Endothelial cell of umbilical vein (primary cell): ENCODE results near the gene FRMD4A. TPM values are rescaled to one million over a fixed set of nuclear protein-coding genes. Genes with fewer than 3 reads are reported as not detected.

Experiments used
- BruUV-seq: library from RNA; stranded (reverse); fragments of 400-500 nt; replicated peaks from 2 replicates; lab custom pipeline; 2021; lab: Mats Ljungman, UMichigan
- CTCF ChIA-PET: fragments of 300-600, 350-600 bp; sonication (Branson Sonifier 250); formaldehyde crosslinking; loops from one replicate; lab custom pipeline; 2021; ENCODE audit warnings: antibody characterized with exemption, inconsistent platforms; lab: Charles Lee
- POLR2A ChIA-PET: fragments of 300-600, 350-600 bp; sonication (Branson Sonifier 250); formaldehyde crosslinking; loops from one replicate; lab custom pipeline; 2021; ENCODE audit warnings: antibody characterized with exemption, inconsistent platforms; lab: Charles Lee
- DNase-seq: peaks from one replicate; pipeline ENCODE4 v3.0.0-alpha.2; 2011; ENCODE audit warnings: low read depth, low spot score
- FAIRE-seq: peaks from 2 replicates; lab custom pipeline; 2011; peaks lifted over from hg19 to GRCh38; lab: Jason Lieb, UNC
- H2AFZ ChIP-seq: 2 replicates; pipeline ENCODE4 v1.6.0; 2012; ENCODE audit warnings: low read depth, low read length, control low read depth, inconsistent platforms
- H3K27ac ChIP-seq: 2 replicates; pipeline ENCODE4 v1.5.1; 2011; ENCODE audit warnings: low read depth, mild to moderate bottlenecking, control low read depth, low read length, moderate library complexity; ENCODE audit not compliant: insufficient read depth
- H3K27me3 ChIP-seq, 2 experiments: 2 replicates each; pipeline versions ENCODE4 v1.6.0 to v1.6.1; 2011; ENCODE audit warnings: low read length in 2 of 2, mixed read lengths in 1 of 2; ENCODE audit not compliant: control insufficient read depth in 2 of 2, insufficient read depth in 2 of 2
- H3K36me3 ChIP-seq, 2 experiments: 2 replicates in 1 of 2; 3 replicates in 1 of 2; pipeline ENCODE4 v1.5.1; 2011; ENCODE audit warnings: low read length in 2 of 2, mild to moderate bottlenecking in 1 of 2, moderate library complexity in 1 of 2; ENCODE audit not compliant: control insufficient read depth in 2 of 2, insufficient read depth in 2 of 2; ENCODE audit errors: extremely low read depth in 1 of 2
- H3K4me1 ChIP-seq: 3 replicates; pipeline ENCODE4 v1.5.1; 2011; ENCODE audit warnings: mild to moderate bottlenecking, low read length; ENCODE audit not compliant: control insufficient read depth, insufficient read depth; ENCODE audit errors: extremely low read depth
- H3K4me2 ChIP-seq: 2 replicates; pipeline ENCODE4 v1.6.1; 2011; ENCODE audit warnings: low read length, control low read depth, mixed read lengths; ENCODE audit not compliant: insufficient read depth
- H3K4me3 ChIP-seq, 3 experiments: fragments of 200-600 bp in 1 of 3; sonication (generic), shearing (Covaris generic) in 1 of 3; replicated peaks in 1 of 3; 2 replicates each; pipeline ENCODE4 v1.5.1; 2011 to 2016; ENCODE audit warnings: control low read depth in 3 of 3, low read length in 3 of 3, mild to moderate bottlenecking in 2 of 3, inconsistent platforms in 1 of 3, low read depth in 1 of 3, moderate library complexity in 1 of 3; ENCODE audit not compliant: insufficient read depth in 1 of 3
- H3K79me2 ChIP-seq: 2 replicates; pipeline ENCODE4 v1.6.0; 2012; ENCODE audit warnings: low read length, inconsistent platforms; ENCODE audit not compliant: control insufficient read depth, insufficient read depth
- H3K9ac ChIP-seq: replicated peaks from 2 replicates; pipeline ENCODE3; 2011; ENCODE audit warnings: low read length, control low read depth; ENCODE audit not compliant: insufficient read depth; ENCODE audit errors: extremely low read depth
- H3K9me1 ChIP-seq: replicated peaks from 3 replicates; pipeline ENCODE4 v1.6.0; 2011; ENCODE audit warnings: mild to moderate bottlenecking, low read length; ENCODE audit not compliant: control insufficient read depth, insufficient read depth; ENCODE audit errors: extremely low read depth
- H3K9me3 ChIP-seq: replicated peaks from 2 replicates; pipeline ENCODE4 v1.5.1; 2012; ENCODE audit warnings: low read length, inconsistent platforms; ENCODE audit not compliant: control insufficient read depth, insufficient read depth
- H4K20me1 ChIP-seq: replicated peaks from 2 replicates; pipeline ENCODE3; 2011; ENCODE audit warnings: mild to moderate bottlenecking, low read length; ENCODE audit not compliant: control insufficient read depth, insufficient read depth; ENCODE audit errors: extremely low read depth
- EZH2 ChIP-seq: IDR thresholded peaks from 2 replicates; pipeline ENCODE4 v1.6.1; 2012; ENCODE audit warnings: borderline replicate concordance, low read depth, mild to moderate bottlenecking, moderate library complexity, low read length, inconsistent platforms; ENCODE audit not compliant: severe bottlenecking
- FOS ChIP-seq: IDR thresholded peaks from 2 replicates; pipeline ENCODE4 v1.6.1; 2011; ENCODE audit warnings: mild to moderate bottlenecking, low read length, moderate library complexity, borderline replicate concordance; ENCODE audit not compliant: insufficient read depth
- GATA2 ChIP-seq: IDR thresholded peaks from 2 replicates; pipeline ENCODE4 v1.7.0; 2011; ENCODE audit warnings: low read depth, mild to moderate bottlenecking, moderate library complexity, mixed read lengths, low read length; ENCODE audit not compliant: insufficient read length, insufficient read depth
- JUN ChIP-seq: IDR thresholded peaks from 2 replicates; pipeline ENCODE4 v1.6.1; 2011; ENCODE audit warnings: borderline replicate concordance, low read depth; ENCODE audit not compliant: insufficient read length, insufficient read depth
- MYC ChIP-seq: IDR thresholded peaks from one replicate; pipeline ENCODE4 v1.6.1; 2011; ENCODE audit warnings: mild to moderate bottlenecking, low read depth, low read length
- POLR2A ChIP-seq: IDR thresholded peaks from 2 replicates; pipeline ENCODE4 v1.6.1; 2012; ENCODE audit warnings: low read depth, mild to moderate bottlenecking, control low read depth, low read length
- POLR2AphosphoS5 ChIP-seq: IDR thresholded peaks from 2 replicates; pipeline ENCODE4 v1.6.1; 2012; ENCODE audit warnings: low read depth, mild to moderate bottlenecking, control low read depth, low read length, moderate library complexity; ENCODE audit not compliant: insufficient read depth
- dilution Hi-C: fragments of 300-500 bp; cut with MboI; formaldehyde crosslinking; loops from one replicate; pipeline ENCODE4 v1.15.0; 2019; ENCODE audit warnings: low sequenced_read_pairs; ENCODE audit not compliant: extremely low pct_ligation_motif_present
- intact Hi-C: fragments of 100-400 bp; cut with micrococcal nuclease; formaldehyde crosslinking; loops from one replicate; pipeline ENCODE4 v1.10.0; 2022
- polyA plus RNA-seq, 4 experiments: library from polyadenylated mRNA; depleted of rRNA in 3 of 4; stranded (reverse) in 3 of 4; unstranded in 1 of 4; fragments of >200 nt; gene quantifications; 2 replicates each; pipeline versions ENCODE4 v1.2.1 to v1.2.3, GENCODE V29; 2011 to 2012; ENCODE audit warnings: missing spikeins in 1 of 4
- total RNA-seq: library from RNA; stranded (reverse); gene quantifications from 2 replicates; pipeline ENCODE4 v1.2.3, GENCODE V29; 2021
- TF ChIP-seq, protein P1 (sequence below), 2 donors: IDR thresholded peaks; 1 replicate in 1 of 2; 2 replicates in 1 of 2; pipeline ENCODE4 v1.5.1; 2011; ENCODE audit warnings: low read length in 2 of 2, mild to moderate bottlenecking in 2 of 2, moderate library complexity in 2 of 2, control low read depth in 1 of 2, inconsistent platforms in 1 of 2, low read depth in 1 of 2; ENCODE audit not compliant: insufficient read depth in 1 of 2; ENCODE audit errors: extremely low read depth in 1 of 2
- TF ChIP-seq, protein P2 (sequence below): IDR thresholded peaks from 2 replicates; pipeline ENCODE4 v1.6.1; 2011; ENCODE audit not compliant: insufficient read depth, insufficient read length

Gene FRMD4A
- total and polyA plus RNA-seq, 2 donors (not counting 3 experiments of a cell fraction or from before 2014, with no cell fraction given) = 123 to 148 TPM

DNA sequence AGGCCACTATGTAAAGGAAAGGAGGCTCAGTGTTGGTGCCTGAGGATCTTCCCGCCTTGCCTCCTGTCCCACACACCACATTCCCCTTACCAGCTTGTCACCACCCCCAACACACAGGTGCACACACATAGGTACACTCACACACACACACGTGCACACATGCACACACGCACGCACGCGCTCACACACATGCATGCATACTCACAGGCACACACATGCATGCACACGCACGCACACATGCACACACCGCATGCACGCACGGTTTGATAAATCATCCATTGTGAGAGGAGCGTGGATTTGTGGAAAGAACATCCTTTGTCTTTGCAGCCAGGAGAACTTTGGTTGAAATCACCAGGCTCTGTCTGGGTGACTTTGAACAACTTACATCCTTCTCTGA lies 359.8 kb downstream of the FRMD4A start:
- no peaks in the 10 kb centered on the region for H3K79me2 ChIP-seq
- no peaks in the 10 kb centered on the region for H3K36me3 ChIP-seq
- ChIA-PET POLR2A (no interaction called here), CTCF (no interaction called here)
- H3K27ac ChIP-seq = no peak overlapping the region
- TF ChIP-seq, protein P1, sequence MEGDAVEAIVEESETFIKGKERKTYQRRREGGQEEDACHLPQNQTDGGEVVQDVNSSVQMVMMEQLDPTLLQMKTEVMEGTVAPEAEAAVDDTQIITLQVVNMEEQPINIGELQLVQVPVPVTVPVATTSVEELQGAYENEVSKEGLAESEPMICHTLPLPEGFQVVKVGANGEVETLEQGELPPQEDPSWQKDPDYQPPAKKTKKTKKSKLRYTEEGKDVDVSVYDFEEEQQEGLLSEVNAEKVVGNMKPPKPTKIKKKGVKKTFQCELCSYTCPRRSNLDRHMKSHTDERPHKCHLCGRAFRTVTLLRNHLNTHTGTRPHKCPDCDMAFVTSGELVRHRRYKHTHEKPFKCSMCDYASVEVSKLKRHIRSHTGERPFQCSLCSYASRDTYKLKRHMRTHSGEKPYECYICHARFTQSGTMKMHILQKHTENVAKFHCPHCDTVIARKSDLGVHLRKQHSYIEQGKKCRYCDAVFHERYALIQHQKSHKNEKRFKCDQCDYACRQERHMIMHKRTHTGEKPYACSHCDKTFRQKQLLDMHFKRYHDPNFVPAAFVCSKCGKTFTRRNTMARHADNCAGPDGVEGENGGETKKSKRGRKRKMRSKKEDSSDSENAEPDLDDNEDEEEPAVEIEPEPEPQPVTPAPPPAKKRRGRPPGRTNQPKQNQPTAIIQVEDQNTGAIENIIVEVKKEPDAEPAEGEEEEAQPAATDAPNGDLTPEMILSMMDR (IDR thresholded peaks at IDR 0.05; ENCODE audit: extremely low read depth in 1 of 2, insufficient read depth in 1 of 2, low read depth in 1 of 2, low read length in 2 of 2) = no peak
- TF ChIP-seq, protein P2, sequence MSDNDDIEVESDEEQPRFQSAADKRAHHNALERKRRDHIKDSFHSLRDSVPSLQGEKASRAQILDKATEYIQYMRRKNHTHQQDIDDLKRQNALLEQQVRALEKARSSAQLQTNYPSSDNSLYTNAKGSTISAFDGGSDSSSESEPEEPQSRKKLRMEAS = no peak
- TF ChIP-seq POLR2A = no peak
- TF ChIP-seq POLR2AphosphoS5 = no peak
- no peak for TF ChIP-seq EZH2
- no peak for TF ChIP-seq GATA2
- TF ChIP-seq JUN = no peak
- TF ChIP-seq MYC = no peak
- no peak for TF ChIP-seq FOS
- H3K4me1 ChIP-seq = peaks cover 24% of the 10 kb centered on the region
- FAIRE-seq (no peak), DNase-seq (no peak)
- H4K20me1 ChIP-seq = no peaks in the 10 kb centered on the region
- H2AFZ ChIP-seq = no peak overlapping the region
- dilution Hi-C loops (no loop called here), intact Hi-C loops (no loop called here)
- no TSS peak for BruUV-seq
- H3K4me3 ChIP-seq = no peak overlapping the region
- H3K4me2 ChIP-seq = no peak overlapping the region
- H3K27me3 ChIP-seq = no peaks in the 10 kb centered on the region
- H3K9me1 ChIP-seq = no peaks in the 10 kb centered on the region
- H3K9me3 ChIP-seq = no peaks in the 10 kb centered on the region
- H3K9ac ChIP-seq = no peak overlapping the region
